PC-9 (cell line): ENCODE results near the gene TPM3. TPM values are rescaled to one million over a fixed set of nuclear protein-coding genes. Genes with fewer than 3 reads are reported as not detected.
"Not testable (repeated sequence)": the region's sequence is repeated elsewhere in the genome, so short reads cannot be mapped to it uniquely, and the experiment has no call there.

Source experiments
- BruUV-seq: library from RNA; stranded (reverse); fragments of 400-500 nt; replicated peaks from 2 replicates; lab custom pipeline; 2021; lab: Mats Ljungman, UMichigan
- CTCF ChIA-PET: fragments of 300-600 bp; sonication (Branson Sonifier 250); formaldehyde crosslinking; loops from one replicate; lab custom pipeline; 2022; ENCODE audit warnings: antibody characterized with exemption; lab: Charles Lee
- POLR2A ChIA-PET: fragments of 300-600 bp; sonication (Branson Sonifier 250); formaldehyde crosslinking; loops from one replicate; lab custom pipeline; 2022; ENCODE audit warnings: antibody characterized with exemption; ENCODE audit not compliant: unreplicated experiment; lab: Charles Lee
- DNase-seq, 2 experiments: peaks; one replicate each; pipeline versions ENCODE4 v3.0.0 to v3.0.0-alpha.2; 2015 to 2022; ENCODE audit warnings: mixed read lengths in 1 of 2
- H2AFZ ChIP-seq: fragments of 200-600 bp; sonication (generic); 2 replicates; pipeline ENCODE4 v1.8.1; 2017; ENCODE audit warnings: antibody characterized with exemption
- H3F3A ChIP-seq: fragments of 200-600 bp; sonication (generic); 2 replicates; pipeline ENCODE4 v1.8.1; 2017; ENCODE audit warnings: antibody characterized with exemption, mild to moderate bottlenecking, low read depth; ENCODE audit not compliant: insufficient read depth
- H3K27ac ChIP-seq: fragments of 200-600 bp; sonication (generic); 2 replicates; pipeline ENCODE4 v1.6.1; 2016; ENCODE audit warnings: mixed run types
- H3K27me3 ChIP-seq: fragments of 200-600 bp; sonication (generic); 2 replicates; pipeline ENCODE4 v1.6.1; 2016; ENCODE audit warnings: low read depth, mixed run types; ENCODE audit not compliant: insufficient read depth
- H3K36me3 ChIP-seq: fragments of 200-600 bp; sonication (generic); 2 replicates; pipeline ENCODE4 v1.6.1; 2016; ENCODE audit warnings: low read depth, mixed run types
- H3K4me1 ChIP-seq: fragments of 200-600 bp; sonication (generic); replicated peaks from 2 replicates; pipeline ENCODE4 v1.6.1; 2016; ENCODE audit warnings: mixed run types; ENCODE audit not compliant: insufficient read depth
- H3K4me2 ChIP-seq: fragments of 200-600 bp; sonication (generic); 2 replicates; pipeline ENCODE4 v1.6.1; 2017; ENCODE audit warnings: mixed run types
- H3K4me3 ChIP-seq: fragments of 200-600 bp; sonication (generic); 2 replicates; pipeline ENCODE4 v1.6.1; 2016; ENCODE audit warnings: mixed run types
- H3K79me2 ChIP-seq: fragments of 200-600 bp; sonication (generic); 2 replicates; pipeline ENCODE4 v1.6.1; 2017; ENCODE audit warnings: low read depth, mixed run types
- H3K9me2 ChIP-seq: fragments of 200-600 bp; sonication (generic); 2 replicates; pipeline ENCODE4 v1.8.1; 2017; ENCODE audit warnings: mild to moderate bottlenecking; ENCODE audit not compliant: insufficient read depth
- H3K9me3 ChIP-seq: fragments of 200-600 bp; sonication (generic); 2 replicates; pipeline ENCODE4 v1.8.1; 2016; ENCODE audit warnings: low read depth; ENCODE audit not compliant: insufficient read depth
- H4K20me1 ChIP-seq: fragments of 200-600 bp; sonication (generic); 2 replicates; pipeline ENCODE4 v1.8.1; 2017; ENCODE audit not compliant: insufficient read depth
- EZH2 ChIP-seq: fragments of 200-600 bp; sonication (generic); IDR thresholded peaks from 2 replicates; pipeline ENCODE4 v1.8.0; 2017; ENCODE audit warnings: antibody characterized with exemption, low read depth
- intact Hi-C: fragments of 100-400 bp; cut with micrococcal nuclease; formaldehyde crosslinking; loops from one replicate; pipeline ENCODE4 v1.10.0; 2022; ENCODE audit not compliant: unreplicated experiment
- total RNA-seq: library from RNA; stranded (reverse); gene quantifications from 2 replicates; pipeline ENCODE4 v1.2.3, GENCODE V29; 2021
- TF ChIP-seq, protein P1 (sequence below): fragments of 200-600 bp; sonication (generic); conservative IDR thresholded peaks from 2 replicates; pipeline ENCODE4 v1.6.1; 2017; ENCODE audit warnings: mixed run types, antibody characterized with exemption, mild to moderate bottlenecking, moderate library complexity

TPM3 gene
- total RNA-seq, 1 experiment from 2014 or later = 491 TPM

DNA sequence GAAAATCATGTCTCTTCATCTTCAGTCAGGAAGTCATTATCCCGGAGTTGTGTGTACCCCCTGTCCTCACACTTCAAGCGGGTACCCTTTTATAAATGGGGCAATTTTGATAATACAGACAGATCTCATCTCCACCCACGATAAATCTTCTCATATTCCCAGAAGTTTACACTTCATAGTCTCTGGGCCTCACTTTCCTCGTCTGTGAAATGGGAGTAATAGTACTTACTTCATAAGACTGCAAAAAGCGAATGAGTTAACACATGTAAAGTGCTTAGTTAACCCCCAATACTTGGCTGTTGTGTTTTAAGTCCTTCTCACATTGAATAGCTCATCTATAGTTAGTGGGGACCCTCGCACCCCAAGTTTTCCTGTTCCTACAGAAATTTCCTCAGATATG is 37.8 kb downstream of the TPM3 start:
- H4K20me1 ChIP-seq = no peaks in the 10 kb centered on the region; the same call in none of the 2 replicates
- intact Hi-C loops = no loop called here
- no peak for TF ChIP-seq EZH2
- TF ChIP-seq, protein P1, sequence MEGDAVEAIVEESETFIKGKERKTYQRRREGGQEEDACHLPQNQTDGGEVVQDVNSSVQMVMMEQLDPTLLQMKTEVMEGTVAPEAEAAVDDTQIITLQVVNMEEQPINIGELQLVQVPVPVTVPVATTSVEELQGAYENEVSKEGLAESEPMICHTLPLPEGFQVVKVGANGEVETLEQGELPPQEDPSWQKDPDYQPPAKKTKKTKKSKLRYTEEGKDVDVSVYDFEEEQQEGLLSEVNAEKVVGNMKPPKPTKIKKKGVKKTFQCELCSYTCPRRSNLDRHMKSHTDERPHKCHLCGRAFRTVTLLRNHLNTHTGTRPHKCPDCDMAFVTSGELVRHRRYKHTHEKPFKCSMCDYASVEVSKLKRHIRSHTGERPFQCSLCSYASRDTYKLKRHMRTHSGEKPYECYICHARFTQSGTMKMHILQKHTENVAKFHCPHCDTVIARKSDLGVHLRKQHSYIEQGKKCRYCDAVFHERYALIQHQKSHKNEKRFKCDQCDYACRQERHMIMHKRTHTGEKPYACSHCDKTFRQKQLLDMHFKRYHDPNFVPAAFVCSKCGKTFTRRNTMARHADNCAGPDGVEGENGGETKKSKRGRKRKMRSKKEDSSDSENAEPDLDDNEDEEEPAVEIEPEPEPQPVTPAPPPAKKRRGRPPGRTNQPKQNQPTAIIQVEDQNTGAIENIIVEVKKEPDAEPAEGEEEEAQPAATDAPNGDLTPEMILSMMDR = no peak
- H3K9me3 ChIP-seq = no peaks in the 10 kb centered on the region
- POLR2A ChIA-PET = interaction anchor here (0.7 kb wide), 1 partner anchor 195 kb away, joined by 5 read pairs; no protein-coding TSS in a partner anchor
- no peak overlapping the region for H2AFZ ChIP-seq
- CTCF ChIA-PET = no interaction called here
- H3K79me2 ChIP-seq = no peaks in the 10 kb centered on the region
- 0 out of 2 replicates have a peak, but pooled peaks cover 11% of the 10 kb centered on the region for H3K36me3 ChIP-seq
- DNase-seq = no peak
- BruUV-seq = no TSS peak
- H3K4me1 ChIP-seq = no peaks in the 10 kb centered on the region
- H3K9me2 ChIP-seq = no peaks in the 10 kb centered on the region
- peaks cover 14% of the 10 kb centered on the region for H3F3A ChIP-seq
- no peak overlapping the region for H3K4me3 ChIP-seq
- no peak overlapping the region for H3K4me2 ChIP-seq
- no peak overlapping the region for H3K27ac ChIP-seq
- H3K27me3 ChIP-seq = no peaks in the 10 kb centered on the region

DNA sequence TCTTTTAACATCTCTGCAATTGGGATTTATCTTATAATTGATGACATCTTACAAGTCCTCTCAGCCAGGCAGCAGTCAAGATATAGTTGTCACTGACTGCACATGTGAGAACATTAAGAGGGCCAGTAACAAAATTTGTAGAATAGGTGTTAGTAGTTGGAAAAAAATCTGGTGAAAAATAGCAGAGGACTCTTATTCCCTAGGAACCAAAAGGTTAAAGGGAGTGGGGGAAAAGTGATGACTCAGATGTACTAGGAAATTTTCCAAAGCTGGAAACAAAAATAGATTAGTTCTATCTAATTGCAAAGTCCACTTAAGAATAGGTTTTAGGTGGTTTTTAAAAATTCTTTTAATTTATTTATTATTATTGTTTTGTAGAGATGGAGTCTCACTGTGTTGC is 40.6 kb downstream of the TPM3 start:
- BruUV-seq = no TSS peak
- no peak for DNase-seq
- no peaks in the 10 kb centered on the region for H3K79me2 ChIP-seq
- H2AFZ ChIP-seq = no peak overlapping the region
- ChIA-PET CTCF (no interaction called here), POLR2A (no interaction called here)
- H3K4me1 ChIP-seq = peaks cover 6% of the 10 kb centered on the region; the same call in 1 of the 2 replicates
- H4K20me1 ChIP-seq = no peaks in the 10 kb centered on the region
- intact Hi-C loops = no loop called here
- H3K4me3 ChIP-seq = no peak overlapping the region
- peaks cover 13% of the 10 kb centered on the region for H3F3A ChIP-seq
- TF ChIP-seq, protein P1 = no peak
- TF ChIP-seq EZH2 = no peak
- H3K9me3 ChIP-seq = no peaks in the 10 kb centered on the region
- no peaks in the 10 kb centered on the region for H3K27me3 ChIP-seq
- no peak overlapping the region for H3K27ac ChIP-seq
- H3K9me2 ChIP-seq = no peaks in the 10 kb centered on the region
- H3K4me2 ChIP-seq = no peak overlapping the region
- no peaks in the 10 kb centered on the region for H3K36me3 ChIP-seq

DNA sequence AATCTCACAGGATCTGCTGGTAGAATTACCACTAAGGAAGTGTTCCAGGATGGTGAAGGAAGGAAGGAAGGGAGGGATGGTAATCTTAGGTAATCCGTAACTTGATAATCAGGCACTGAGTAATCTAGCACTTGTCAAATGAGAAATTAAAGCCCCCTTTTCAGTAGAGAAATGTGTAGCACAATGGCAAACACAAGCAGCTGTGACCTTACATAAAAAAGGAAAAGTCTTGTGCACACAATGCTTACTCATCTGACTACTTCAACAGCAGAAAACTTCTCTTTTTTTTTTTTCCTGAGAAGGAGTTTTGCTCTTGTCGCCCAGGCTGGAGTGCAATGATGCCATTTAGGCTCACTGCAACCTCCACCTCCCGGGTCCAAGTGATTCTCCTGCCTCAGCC is 43.1 kb downstream of the TPM3 start:
- TF ChIP-seq EZH2 = no peak
- TF ChIP-seq, protein P1 = no peak
- ChIA-PET CTCF (no interaction called here), POLR2A (interaction anchor here (0.5 to 0.6 kb wide), 2 partner anchors 33 to 126 kb away, joined by 3 to 10 read pairs; no protein-coding TSS in a partner anchor)
- Histone ChIP-seq H3F3A (peaks cover 7% of the 10 kb centered on the region; the same call in 1 of the 2 replicates), H4K20me1 (no peaks in the 10 kb centered on the region), H3K79me2 (no peaks in the 10 kb centered on the region), H3K4me3 (no peak overlapping the region), H3K27me3 (no peaks in the 10 kb centered on the region), H3K9me2 (no peaks in the 10 kb centered on the region; the same call in 1 of the 2 replicates), H2AFZ (no peak overlapping the region), H3K36me3 (no peaks in the 10 kb centered on the region), H3K27ac (no peak overlapping the region), H3K4me1 (peaks cover 6% of the 10 kb centered on the region; the same call in 1 of the 2 replicates), H3K4me2 (no peak overlapping the region), H3K9me3 (no peaks in the 10 kb centered on the region)
- no peak for DNase-seq
- no TSS peak for BruUV-seq
- intact Hi-C loops = no loop called here

DNA sequence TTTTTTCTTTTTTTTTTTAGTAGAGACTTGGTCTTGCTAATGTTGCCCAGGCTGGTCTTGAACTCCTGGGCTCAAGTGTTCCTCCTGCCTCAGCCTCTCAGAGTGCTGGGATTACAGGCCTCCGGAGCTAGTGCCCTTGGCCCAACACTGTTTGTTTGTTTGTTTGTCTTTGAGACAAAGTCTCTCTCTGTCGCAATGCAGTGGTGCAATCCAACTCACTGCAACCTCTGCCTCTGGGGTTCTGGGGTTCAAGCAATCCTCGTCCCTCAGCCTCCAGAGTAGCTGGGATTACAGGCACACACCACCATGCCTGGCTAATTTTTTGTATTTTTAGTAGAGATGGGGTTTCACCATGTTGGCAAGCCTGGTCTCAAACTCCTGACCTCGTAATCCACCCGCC is 44.4 kb downstream of the TPM3 start:
- BruUV-seq, POLR2A ChIA-PET: not testable (repeated sequence)
- CTCF ChIA-PET = interaction anchor here (0.6 kb wide), 1 partner anchor 263 kb away, joined by 4 read pairs; no protein-coding TSS in a partner anchor

More for the DNA sequence above, 44.4 kb downstream of the TPM3 start:
- intact Hi-C loops, H3K9me3 ChIP-seq, H3K9me2 ChIP-seq, H3K4me2 ChIP-seq, H2AFZ ChIP-seq, H4K20me1 ChIP-seq, H3K4me3 ChIP-seq, DNase-seq, H3F3A ChIP-seq, H3K4me1 ChIP-seq, H3K27me3 ChIP-seq, H3K27ac ChIP-seq, H3K36me3 ChIP-seq, H3K79me2 ChIP-seq: not testable (repeated sequence)
